ENCODE data around the gene ACKR3.

GRCh38 chr2:236568068-236568921 is 1.3 kb upstream of the ACKR3 start:
- TF ChIP-seq CTCF (conservative IDR thresholded peaks at IDR 0.05 in 1 of 2, IDR thresholded peaks at IDR 0.05 in 1 of 2; ENCODE audit: low read depth in 1 of 2, low read length in 2 of 2) (no peak), EZH2 (IDR thresholded peaks at IDR 0.05; ENCODE audit: low read length, missing control alignments) (peak; percentile 91)
